Myocyte (in vitro differentiated cells): ENCODE results near the gene PHF21A. TPM values are rescaled to one million over a fixed set of nuclear protein-coding genes. Genes with fewer than 3 reads are reported as not detected.
"Not testable (repeated sequence)": the region's sequence is repeated elsewhere in the genome, so short reads cannot be mapped to it uniquely, and the experiment has no call there.

Experiments used
- DNase-seq: peaks from one replicate; pipeline ENCODE4 v3.0.0-alpha.2; 2012; ENCODE audit warnings: low read depth
- total RNA-seq: library from RNA; depleted of rRNA; stranded (reverse); fragments of >200 nt; gene quantifications from 2 replicates; pipeline ENCODE4 v1.2.3, GENCODE V29; 2014

The PHF21A gene
- total RNA-seq, 1 donor from 2014 or later: 13.5 TPM

- no peak for DNase-seq
Observed at GRCh38 chr11:45985212-45985611, 136.0 kb downstream of the PHF21A start.

GRCh38 chr11:45984192-45984591 is 137.1 kb downstream of the PHF21A start:
- DNase-seq: no peak

GRCh38 chr11:45983471-45983845 is 137.8 kb downstream of the PHF21A start:
- DNase-seq: no peak

GRCh38 chr11:45982656-45983470 is 138.4 kb downstream of the PHF21A start:
- DNase-seq: peak; percentile 41

GRCh38 chr11:45981826-45982225 is 139.4 kb downstream of the PHF21A start:
- not testable (repeated sequence) for DNase-seq

GRCh38 chr11:45974806-45975205 is 146.4 kb downstream of the PHF21A start:
- DNase-seq: no peak

- DNase-seq: no peak
Observed at GRCh38 chr11:45973601-45974000, 147.7 kb downstream of the PHF21A start.

- no peak for DNase-seq
Observed at GRCh38 chr11:45968901-45969300, 152.4 kb downstream of the PHF21A start.

GRCh38 chr11:45967506-45967905 is 153.7 kb downstream of the PHF21A start:
- peak; percentile 29 for DNase-seq

- peak; percentile 80 for DNase-seq
Observed at GRCh38 chr11:45964911-45965389, 156.3 kb downstream of the PHF21A start.

- DNase-seq: no peak
Observed at GRCh38 chr11:45961751-45962240, 159.5 kb downstream of the PHF21A start.

- no peak for DNase-seq
Observed at GRCh38 chr11:45960387-45961095, 160.7 kb downstream of the PHF21A start.

GRCh38 chr11:45959851-45960250 is 161.4 kb downstream of the PHF21A start:
- no peak for DNase-seq

- DNase-seq: no peak
Observed at GRCh38 chr11:45949992-45950407, 171.3 kb downstream of the PHF21A start.

GRCh38 chr11:45948356-45948755 is 172.9 kb downstream of the PHF21A start:
- no peak for DNase-seq

GRCh38 chr11:45947885-45948284 is 173.4 kb downstream of the PHF21A start:
- DNase-seq: no peak

- peak; percentile 33 for DNase-seq
Observed at GRCh38 chr11:45945397-45945999, 175.8 kb downstream of the PHF21A start.

GRCh38 chr11:45942381-45942780 is 178.9 kb downstream of the PHF21A start:
- DNase-seq: no peak

- DNase-seq: no peak
Observed at GRCh38 chr11:45941285-45941684, 180.0 kb downstream of the PHF21A start.

- DNase-seq: no peak
Observed at GRCh38 chr11:45939836-45940235, 181.4 kb downstream of the PHF21A start.

- no peak for DNase-seq
Observed at GRCh38 chr11:45937916-45938315, 183.3 kb downstream of the PHF21A start.
